ENCODE measurements around the gene FN3KRP.

FN3KRP gene

DNA sequence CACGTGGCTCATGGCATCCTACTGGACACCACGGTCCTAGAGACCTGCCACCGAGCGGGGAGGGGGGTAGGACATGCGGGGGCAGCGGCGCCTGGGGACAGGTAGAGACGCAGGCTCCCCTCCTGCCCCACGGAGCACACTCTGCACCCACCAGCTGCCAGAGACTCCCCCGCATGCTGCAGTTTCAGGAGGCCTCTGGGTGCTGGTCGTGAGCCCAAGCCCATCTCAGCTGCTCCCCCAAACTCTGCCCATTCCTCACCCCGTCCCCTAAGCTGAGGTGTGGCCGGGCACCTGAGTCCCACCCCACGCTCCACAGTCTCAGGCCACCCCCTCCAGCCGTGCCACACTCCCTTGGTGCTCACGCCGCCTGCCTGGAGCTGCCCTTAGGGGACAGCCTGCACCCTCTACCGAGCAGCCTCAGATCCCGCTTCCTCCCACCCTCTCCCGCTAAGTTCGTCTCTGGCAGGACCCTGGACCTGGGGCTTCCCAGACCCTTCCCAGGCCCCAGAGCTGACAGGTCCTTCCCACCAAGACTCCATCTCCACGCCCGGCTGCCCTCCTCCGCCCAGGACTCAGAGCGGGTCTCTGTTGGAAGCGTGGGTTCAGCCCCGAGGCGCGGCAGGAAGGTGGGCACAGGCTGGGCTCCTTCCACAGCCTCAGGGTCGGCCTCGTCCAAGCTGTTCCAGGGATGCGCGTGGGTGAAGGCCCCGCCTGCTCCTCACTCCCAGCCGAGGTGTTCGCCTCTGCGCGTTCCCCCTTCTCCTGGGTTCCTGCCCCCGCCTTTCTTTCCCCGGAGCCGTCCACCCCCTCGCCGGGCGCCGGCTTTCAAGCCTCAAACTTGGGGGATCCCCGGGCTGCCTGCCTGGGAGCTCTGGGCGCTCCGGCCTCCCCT is 19.3 kb upstream of the FN3KRP start:
- DNase-seq (ENCODE audit: low read depth) = no peak
- H3K4me3 ChIP-seq (ENCODE audit: low read depth, low read length) = peak overlapping the region; percentile 65
- TF ChIP-seq, protein P1, sequence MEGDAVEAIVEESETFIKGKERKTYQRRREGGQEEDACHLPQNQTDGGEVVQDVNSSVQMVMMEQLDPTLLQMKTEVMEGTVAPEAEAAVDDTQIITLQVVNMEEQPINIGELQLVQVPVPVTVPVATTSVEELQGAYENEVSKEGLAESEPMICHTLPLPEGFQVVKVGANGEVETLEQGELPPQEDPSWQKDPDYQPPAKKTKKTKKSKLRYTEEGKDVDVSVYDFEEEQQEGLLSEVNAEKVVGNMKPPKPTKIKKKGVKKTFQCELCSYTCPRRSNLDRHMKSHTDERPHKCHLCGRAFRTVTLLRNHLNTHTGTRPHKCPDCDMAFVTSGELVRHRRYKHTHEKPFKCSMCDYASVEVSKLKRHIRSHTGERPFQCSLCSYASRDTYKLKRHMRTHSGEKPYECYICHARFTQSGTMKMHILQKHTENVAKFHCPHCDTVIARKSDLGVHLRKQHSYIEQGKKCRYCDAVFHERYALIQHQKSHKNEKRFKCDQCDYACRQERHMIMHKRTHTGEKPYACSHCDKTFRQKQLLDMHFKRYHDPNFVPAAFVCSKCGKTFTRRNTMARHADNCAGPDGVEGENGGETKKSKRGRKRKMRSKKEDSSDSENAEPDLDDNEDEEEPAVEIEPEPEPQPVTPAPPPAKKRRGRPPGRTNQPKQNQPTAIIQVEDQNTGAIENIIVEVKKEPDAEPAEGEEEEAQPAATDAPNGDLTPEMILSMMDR (IDR thresholded peaks at IDR 0.05; ENCODE audit: low read depth, low read length, missing control alignments) = no peak

DNA sequence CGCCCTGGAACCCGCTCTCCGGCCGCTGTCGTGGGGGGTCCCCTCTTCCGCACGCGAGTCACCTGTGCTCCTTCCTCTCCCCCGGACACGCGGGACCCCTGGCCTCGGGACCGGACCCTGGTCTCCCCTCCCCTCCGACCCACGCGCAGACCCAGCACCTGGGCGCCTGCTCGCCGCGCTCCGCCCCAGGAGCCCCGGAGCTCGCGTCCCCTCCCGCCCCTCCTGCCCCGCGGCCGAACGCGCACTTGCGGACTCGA is 18.8 kb upstream of the FN3KRP start:
- TF ChIP-seq, protein P1 (IDR thresholded peaks at IDR 0.05; ENCODE audit: low read depth, low read length, missing control alignments) = no peak
- no peak for DNase-seq (ENCODE audit: low read depth)
- H3K4me3 ChIP-seq (ENCODE audit: low read depth, low read length) = peak overlapping the region; percentile 65

DNA sequence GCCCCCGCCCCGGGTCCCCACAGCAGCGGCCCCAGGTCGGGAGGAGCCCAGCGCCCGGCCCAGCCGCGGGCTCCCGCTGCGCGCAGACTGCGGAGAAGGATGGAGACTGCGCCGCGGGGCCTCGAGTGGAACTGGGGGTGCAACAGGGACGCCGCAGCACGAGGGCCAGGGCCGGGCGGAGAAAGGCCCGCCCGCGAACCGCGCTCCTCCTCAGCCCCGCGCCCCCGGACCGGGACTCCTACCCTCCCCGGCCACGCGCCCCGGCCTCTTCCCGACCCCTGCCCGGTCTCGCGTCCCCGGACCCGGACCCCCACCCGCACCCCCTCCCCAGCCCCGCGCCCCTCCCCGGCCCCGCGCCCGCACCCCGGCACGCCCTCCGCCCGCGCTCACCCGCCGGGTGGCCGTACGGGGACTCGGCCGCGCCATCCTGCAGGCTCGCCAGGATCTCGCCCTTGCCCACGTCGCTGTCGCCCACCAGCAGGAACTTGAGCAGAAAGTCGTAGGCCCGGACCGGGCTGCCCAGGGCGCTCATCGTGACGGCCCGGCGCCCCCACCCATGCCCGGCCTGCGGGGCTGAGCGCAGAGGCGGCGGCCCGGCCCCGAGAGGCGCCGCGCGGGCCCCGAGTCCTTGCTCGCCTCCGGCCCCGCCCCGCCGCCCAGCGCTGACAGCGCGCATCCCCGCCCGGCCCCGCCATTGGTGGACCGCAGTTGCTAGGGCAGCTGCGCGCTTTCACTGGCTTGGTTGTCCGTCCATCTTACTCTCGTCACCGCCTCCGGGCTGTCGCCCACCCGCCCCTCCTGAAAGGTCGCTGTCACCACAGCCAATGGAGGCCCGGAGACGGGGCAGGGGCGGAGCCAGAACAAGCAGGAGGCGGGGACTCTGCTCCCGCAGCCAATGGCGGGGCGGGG is 18.2 kb upstream of the FN3KRP start, which contains the start of gene RAB40B:
Gene RAB40B (minus strand): TSS at position 634 of the 909 bp plus-strand sequence. CDS start 102 bp downstream, at position 532.
- TF ChIP-seq, protein P1 (IDR thresholded peaks at IDR 0.05; ENCODE audit: low read depth, low read length, missing control alignments) = no peak
- peak within 1 kb of the TSS; percentile 65 for H3K4me3 ChIP-seq (ENCODE audit: low read depth, low read length)
- DNase-seq (ENCODE audit: low read depth) = peak; percentile 92

DNA sequence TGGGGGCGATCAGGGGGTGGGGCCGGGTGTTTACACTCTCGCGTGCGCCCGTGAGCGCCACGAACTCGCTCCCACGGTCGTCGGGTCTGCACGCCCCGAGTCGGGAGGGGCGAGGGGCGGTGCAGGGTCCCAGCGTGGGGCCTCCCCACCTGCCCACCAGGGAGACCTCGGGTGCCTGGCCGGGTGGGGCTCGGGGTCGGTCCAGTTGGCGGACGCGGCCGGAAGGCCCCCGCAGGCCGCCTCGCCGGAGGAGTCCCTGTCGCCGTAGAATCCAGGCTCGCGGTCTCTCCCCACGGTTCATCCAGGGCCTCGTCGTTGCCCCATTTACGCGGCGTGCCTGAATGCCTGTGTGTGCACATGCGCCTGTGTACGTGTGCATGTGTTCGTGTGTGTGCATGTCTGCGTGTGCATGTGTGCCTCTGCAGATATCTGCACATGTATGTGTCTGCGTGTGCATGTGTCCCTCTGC is 17.5 kb upstream of the FN3KRP start:
- TF ChIP-seq, protein P1 (IDR thresholded peaks at IDR 0.05; ENCODE audit: low read depth, low read length, missing control alignments) = no peak
- peak overlapping the region; percentile 58 for H3K4me3 ChIP-seq (ENCODE audit: low read depth, low read length)
- no peak for DNase-seq (ENCODE audit: low read depth)

DNA sequence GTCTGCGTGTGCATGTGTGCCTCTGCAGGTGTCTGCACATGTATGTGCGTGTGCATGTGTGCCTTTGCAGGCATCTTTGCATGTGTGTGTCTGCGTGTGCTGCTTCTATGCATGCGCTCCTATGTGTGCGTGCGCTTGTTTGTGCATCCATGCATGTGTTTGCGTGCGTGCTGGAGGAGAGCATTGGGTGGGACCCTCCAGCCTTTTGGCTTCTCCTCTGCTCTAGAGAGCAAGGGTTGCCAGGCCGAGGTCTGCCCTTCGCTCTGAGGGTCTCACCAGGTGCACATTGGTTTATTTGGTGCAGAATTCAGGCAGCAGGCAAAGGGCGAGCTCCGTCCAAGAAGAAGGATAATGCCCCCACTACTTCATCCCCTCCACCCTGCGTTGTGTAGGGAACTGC is 17.0 kb upstream of the FN3KRP start:
- TF ChIP-seq, protein P1 (IDR thresholded peaks at IDR 0.05; ENCODE audit: low read depth, low read length, missing control alignments) = no peak
- no peak for DNase-seq (ENCODE audit: low read depth)
- H3K4me3 ChIP-seq (ENCODE audit: low read depth, low read length) = no peak overlapping the region

DNA sequence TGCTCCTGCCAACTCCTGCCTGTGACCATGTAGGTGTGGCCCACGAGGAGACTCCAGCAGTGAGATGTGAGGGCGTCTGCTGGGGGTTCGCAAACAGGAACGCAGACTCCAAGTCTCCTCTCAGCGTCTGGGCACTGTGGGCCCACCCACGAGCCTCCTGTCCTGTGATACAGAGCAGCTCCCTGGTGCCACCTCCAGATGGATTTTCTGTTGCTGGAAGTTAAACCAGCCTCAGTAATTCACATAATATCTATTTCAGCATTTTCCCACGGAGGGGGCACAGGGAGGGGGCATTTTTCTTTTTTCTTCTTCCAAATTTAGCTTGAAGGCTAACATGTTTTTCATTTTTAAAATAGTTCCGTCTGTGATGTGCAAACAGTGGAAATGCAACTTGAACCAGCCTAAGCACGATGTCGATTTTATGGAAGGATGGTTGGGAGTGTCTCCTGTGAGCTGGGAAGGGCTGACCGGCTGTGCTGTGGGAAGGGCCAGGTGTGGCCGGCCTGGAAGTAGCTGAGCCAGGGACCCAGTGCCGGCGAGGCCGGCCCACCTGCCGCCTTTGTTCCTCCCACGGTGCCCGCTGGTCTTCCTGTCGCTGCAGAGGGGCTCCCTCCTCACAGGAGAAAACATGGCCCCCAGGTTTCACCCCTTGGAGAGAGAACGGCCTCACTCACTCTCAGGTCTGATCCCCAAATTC is 14.1 kb upstream of the FN3KRP start:
- H3K4me3 ChIP-seq (ENCODE audit: low read depth, low read length) = no peak overlapping the region
- no peak for DNase-seq (ENCODE audit: low read depth)
- TF ChIP-seq, protein P1 (IDR thresholded peaks at IDR 0.05; ENCODE audit: low read depth, low read length, missing control alignments) = no peak

Data from GM12864 (cell line).